ENCODE results near the gene PHAF1.

DNA sequence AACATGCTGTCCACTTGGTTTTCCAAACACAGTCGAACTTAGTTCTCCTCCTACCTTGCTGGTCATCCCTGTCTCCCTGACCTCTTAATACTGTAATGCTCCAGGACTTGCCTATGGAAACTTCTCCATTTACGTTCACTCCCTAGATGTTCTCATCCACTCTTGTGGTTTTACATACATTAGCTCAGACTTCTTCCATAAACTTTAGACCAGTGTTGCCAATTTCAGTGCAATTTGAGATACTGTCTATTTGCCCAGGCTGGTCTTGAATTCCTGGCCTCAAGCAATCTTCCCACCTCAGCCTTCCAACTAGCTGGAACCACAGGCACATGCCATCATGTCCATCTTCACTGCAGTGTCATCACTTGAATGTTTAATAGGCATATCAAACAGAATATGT, 72.5 kb downstream of the PHAF1 start:
- TF ChIP-seq GATA2 (IDR thresholded peaks at IDR 0.05; ENCODE audit: low read depth, low read length) (no peak), GATA3 (IDR thresholded peaks at IDR 0.05; ENCODE audit: low read depth, low read length) (no peak)
